ENCODE data around the gene PTTG1IP.
A peak's percentile ranks its signal among the peaks of the same experiment; 100 is the strongest.

PTTG1IP gene

DNA sequence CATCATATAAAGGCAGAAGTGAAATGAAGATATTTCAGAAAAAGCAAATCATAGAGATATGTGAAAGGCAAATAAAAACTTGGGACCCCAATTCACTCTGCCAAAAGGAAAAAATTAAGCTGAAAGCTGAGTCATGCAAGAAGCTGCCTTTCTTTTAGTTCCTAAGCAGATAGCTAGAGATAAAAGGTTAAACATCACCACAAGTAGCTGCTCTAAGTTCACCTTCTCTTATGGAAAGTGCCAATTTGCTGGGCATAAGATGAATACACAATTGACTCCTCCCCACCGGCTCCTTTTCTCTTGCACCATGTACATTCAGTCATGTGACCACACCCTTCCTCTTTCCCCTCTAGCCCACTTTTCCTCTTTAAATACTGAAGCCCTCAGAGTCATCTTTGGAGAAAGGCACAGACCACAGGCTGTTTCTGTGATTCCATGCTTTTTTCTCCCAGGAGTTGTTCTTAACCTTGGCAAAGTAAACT lies 50.3 kb downstream of the PTTG1IP start:
- DNase-seq (ENCODE audit: low read depth in 3 of 3), result no peak

DNA sequence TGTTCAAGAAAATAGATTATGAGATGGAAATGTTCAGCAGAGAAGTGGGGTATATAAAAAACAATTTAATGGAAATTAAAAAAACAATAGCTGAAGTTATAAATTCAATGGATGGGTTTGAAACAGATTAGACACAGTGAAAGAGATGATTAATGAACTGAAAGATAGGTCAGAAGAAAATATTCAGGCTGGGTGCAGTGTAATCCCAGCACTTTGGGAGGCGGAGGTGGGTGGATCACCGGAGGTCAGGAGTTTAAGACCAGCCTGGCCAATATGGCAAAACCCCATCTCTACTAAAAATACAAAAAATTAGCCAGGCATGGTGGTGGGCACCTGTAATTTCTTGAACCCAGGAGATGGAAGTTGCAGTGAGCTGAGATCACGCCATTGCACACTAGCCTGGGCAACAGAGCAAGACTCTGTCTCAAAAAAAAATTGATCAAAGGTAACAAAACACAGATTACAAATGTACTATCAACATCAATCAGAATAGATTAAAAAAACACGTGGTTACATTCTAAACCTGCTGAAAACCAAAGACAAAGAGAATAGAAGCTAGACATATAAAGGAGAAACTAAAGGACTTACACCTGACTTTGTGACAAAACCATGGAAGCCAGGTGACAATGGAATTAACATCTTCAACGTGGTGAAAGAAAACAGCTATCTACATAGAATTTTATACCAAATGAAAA lies 50.9 kb downstream of the PTTG1IP start:
- no peak for DNase-seq (ENCODE audit: low read depth in 3 of 3)

DNA sequence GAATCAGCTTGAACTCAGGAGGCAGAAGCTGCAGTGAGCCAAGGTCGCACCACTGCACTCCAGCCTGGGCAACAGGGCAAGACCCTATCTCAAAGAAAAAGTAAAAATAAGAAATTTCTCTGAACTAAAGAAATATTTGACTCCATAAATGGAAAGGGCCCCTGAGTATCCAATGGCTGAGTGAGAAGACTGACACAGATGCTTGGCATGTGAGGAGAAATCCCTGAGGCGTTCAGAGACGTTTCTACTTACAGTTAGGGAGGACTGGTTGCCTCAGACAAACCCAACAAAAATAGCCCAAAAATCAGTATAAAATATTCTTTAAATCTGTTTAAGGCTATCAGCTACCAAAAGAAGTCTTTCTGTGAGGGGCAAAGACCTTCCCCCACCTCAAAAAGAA lies 52.6 kb downstream of the PTTG1IP start:
- DNase-seq (ENCODE audit: low read depth in 3 of 3), result no peak

DNA sequence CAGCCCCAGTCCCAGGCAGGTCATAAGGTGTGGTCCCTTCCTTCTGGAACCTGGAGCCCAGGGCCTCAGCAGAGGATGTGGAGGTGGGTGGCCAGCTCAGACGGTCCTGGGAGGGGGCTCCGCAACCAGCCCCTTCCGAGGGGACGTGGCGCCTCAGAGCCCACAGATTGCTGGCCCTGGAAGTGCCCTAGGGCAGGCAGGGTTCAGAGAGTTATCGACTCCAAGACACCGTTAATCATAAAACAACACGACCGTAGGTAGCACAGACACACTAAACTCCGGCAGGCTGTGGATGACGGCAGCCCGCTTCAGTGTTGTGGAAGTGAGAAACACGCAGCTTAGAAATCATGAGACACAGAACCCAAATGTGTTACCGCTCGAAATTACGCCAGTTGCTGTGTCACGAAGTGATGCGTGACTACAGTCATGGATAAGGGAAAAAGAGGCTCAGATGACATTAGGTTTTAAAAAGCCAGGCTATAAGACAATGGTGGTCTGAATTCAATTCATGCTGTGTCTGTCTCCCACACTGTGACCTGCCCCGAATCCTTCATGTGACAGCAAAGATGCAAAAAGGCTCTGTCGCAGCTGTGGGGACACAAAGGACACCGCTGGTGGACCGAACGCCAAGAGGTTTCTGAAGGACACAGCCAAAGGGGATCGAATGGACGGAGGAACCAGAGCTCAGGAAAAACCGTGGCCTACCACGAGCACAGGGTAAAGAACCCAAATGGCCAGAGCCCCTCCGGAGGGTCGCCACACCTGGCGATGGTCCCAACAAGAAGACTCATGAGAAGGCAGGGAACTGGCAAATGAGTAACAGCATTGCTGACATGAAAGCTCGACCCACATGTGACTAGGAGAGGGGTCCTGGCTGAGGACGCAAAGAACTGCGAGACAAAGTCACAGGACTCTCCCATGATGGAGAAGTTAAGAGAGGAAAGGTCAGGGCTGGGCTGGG lies 53.9 kb downstream of the PTTG1IP start:
- DNase-seq (ENCODE audit: low read depth in 3 of 3), result no peak

DNA sequence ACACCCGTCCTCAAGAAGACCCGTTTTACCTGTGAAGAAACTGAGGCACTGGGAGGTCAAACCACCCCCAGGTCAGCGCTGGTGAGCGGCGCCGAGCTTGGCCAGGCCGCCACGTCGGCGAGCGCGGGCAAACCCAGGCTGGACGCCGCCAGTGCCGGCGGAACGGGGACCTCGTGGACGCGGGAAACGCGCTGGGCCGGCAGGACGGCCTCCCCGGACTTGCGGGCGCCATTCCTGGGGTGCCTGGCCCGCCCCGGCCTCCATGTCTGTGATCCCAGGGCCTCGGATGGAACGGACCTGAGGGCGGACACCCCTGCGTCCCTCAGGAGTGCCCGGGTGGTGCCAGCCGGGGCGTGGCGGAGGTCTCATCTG lies 54.9 kb downstream of the PTTG1IP start:
- no peak for DNase-seq (ENCODE audit: low read depth in 3 of 3)

DNA sequence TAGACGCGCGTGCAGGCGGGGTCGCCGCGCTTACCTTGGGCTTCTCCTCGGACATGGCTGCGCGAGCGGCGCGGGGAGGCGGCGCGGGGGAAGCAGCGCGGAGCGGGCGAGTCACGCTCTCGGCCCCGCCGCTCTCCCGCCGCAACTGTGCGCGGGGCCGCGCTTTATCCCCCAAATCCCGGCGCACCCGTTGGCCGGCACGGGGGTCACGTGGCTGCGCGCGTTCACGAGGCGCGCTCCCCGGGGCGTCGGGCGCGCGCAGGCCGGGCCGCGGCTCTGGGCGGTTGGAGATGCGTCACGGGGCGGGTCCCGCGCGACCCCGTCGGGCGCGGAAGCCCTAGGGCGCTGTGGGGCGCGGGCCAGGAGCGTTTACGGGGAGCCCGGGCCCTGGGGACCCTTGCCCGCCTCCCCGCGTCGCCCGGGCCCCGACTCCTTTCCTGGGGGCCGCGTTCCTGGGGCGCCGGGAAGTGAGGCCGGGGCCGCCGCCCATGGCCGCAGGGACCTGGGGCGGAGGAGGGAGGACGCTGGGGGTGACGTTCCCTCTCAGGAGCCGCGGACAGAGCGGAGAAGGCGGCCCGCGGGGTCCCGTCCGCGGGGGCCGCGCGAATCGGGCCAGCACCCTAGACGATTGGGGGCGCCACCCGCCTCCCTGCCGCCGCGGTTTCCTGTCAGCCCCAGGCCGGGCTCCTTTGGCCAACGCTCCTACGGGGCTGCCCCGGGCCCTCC lies 55.4 kb downstream of the PTTG1IP start, which contains the start of gene SUMO3:
SUMO3 (minus strand) TSS at position 149 of the 726 bp plus-strand sequence; CDS start at position 55, 94 bp downstream.
- DNase-seq (ENCODE audit: low read depth in 3 of 3), result peak; percentile 69 to 80 (median 73)

DNA sequence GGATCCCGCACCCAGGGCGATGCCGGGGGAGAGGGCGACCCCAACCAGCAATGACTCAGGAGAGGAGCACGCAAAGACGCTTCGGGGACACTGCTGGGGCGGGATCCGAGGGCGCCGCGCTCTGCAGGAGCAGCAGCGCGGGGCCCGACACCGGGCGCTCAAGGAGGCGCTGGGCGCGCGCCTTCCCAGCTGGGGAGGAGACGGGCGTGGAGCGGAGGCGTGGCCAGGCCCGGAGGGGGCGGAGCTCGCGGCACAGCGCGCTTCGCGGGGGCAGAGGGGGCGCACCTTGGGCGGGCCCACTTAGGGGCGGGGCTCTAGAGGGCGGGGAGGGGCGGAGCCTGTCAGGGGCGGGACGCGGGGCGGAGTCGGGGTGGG lies 56.0 kb downstream of the PTTG1IP start:
- DNase-seq (ENCODE audit: low read depth in 3 of 3), result peak; percentile 82 to 92 (median 91)

DNA sequence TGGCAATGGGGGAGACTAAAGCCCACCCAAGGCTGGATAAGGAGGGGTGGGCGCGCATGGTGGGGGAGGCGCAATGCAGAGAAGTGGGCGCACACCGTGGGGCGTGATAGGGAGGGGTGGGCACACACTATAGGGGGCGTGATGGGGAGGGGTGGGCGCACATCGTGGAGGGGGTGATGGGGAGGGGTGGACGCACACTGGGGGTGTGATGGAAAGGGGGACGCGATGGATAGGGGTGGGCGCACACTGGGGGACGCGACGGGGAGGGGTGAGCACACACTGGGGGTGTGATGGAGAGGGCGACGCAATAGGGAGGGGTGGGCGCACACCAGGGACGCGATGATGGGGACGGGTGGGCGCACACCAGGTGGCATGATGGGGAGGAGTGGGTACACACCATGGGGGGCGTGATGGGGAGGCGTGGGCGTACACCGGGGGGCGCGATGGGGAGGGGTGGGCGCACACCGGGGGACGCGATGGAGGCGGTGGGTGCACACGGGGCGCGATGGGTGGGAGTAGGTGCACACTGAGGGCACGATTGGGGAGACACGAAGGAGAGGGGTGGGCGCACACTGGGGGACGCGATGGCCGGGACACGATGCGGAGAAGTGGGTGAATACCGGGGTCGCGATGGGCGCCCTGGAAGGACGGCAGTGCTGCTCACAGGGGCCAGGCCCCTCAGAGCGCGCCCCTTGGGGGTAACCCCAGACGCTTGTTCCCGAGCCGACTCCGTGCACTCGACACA lies 56.6 kb downstream of the PTTG1IP start:
- DNase-seq (ENCODE audit: low read depth in 3 of 3), result no peak

DNA sequence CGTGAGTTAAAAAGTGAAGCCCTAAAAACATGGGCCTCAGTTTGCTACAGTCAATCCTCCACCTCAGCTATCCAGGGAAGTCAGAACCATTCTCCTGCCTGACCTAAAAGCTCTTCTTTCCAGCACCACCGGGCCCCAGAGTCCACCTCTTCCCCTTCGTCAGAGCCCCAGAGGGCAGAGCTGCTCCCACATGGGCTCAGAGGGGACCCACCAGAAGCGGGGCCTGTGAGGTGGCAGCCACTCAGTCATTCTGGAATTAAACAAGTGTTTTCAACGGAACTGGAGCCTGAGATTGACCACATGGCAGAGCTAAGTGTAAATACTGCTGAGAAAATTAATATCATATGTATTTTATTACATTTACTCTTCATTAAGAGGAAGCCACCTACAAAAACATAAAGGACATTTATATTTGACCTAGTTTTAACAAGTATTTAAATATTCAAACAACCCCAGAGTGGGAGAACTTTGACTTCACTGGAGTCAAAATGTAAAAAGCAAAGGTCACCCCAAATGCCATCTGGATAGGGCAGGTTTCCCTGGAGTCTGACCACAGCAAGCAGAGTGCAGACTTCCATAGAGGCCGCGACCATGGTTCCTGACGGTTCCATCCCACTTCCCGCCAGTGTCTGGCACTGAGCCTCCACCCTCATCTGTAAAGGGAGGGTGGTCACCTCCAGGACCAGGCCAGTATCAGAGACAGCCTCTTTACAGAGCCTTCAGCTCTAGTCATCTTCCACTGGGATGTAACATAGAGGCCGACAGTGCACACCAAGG lies 57.5 kb downstream of the PTTG1IP start:
- DNase-seq (ENCODE audit: low read depth in 3 of 3), result no peak

DNA sequence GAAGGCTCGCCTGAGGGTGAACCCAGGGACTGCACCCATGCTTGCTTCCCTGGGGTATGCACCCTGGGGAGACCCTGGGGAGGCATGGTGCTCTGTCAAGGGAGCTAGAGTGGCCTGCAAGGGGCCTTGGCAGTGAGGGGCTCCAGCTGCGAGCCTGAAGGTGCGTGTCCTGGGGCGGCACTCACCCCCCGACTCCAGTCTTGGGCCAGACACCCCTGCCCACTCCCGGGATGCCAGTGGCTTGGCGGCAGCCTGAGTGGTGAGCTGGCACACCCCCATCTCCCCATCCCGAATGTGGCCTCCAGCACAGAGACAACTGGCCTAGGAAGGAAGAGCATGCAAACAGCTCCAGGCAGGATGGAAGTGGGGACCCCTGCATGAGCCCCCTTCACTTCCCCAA lies 58.3 kb downstream of the PTTG1IP start:
- no peak for DNase-seq (ENCODE audit: low read depth in 3 of 3)

DNA sequence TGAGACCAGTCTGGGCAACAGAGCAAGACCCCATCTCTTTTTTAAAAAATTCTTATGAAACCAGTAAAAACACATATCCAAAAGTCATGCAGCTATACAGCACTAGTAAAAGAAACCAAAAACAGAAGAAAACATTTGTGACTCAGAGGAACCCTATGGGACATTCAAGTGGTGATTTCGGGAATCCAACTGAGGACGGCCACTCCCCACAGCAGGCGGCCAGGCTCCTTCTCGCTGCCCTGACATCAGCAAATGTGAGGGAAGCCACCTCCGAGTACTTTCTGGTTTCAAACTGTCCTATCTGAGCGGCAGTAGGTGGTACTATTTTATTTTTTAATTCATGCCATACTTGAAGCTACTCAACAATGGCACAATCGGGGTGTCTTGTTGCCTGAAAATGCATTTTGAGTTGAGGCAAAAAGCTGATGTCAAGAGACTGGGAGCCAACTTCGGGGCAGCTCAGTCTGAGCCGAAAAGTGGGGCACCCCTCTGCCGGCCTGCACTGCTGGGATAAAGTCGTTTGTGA lies 58.9 kb downstream of the PTTG1IP start:
- no peak for DNase-seq (ENCODE audit: low read depth in 3 of 3)

DNA sequence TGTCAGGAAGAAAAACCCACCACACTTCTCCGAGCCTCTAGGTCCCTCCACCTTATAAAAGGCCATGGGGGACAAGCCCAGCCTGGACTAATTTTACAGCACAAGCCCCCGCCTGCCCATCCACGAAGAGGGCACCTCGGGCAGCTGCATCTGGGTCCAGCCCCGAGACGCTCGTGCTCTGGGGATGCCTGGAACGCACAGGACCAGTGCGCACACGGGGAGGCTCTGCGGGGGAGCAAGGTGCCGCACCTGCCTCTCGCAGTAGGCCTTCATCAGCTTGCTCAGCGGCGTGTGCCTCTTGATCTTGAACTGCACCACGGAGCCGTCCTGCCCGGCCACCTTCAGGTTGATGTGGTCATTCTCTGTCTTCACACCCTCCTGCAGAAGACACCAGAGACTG lies 59.8 kb downstream of the PTTG1IP start:
- DNase-seq (ENCODE audit: low read depth in 3 of 3), result no peak

DNA sequence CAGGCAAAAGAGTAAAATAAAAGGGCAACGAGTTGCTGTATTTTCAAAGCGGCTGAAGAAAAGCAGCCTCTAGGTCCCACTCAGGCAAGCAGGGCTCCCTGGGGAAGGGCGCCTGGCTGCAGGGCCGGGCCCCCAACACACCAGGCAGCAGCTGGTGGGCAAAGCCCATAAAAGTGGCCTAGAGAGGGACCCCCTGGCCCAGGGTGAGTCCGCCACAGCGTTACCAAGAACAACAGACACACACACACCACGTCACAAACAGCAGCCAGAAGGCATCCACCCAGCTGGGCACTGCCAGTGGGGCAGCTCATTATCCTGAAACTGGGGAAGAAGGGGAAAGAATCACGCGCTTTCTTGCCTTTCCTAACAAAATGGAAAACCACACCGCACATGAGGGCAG lies 60.3 kb downstream of the PTTG1IP start:
- no peak for DNase-seq (ENCODE audit: low read depth in 3 of 3)

DNA sequence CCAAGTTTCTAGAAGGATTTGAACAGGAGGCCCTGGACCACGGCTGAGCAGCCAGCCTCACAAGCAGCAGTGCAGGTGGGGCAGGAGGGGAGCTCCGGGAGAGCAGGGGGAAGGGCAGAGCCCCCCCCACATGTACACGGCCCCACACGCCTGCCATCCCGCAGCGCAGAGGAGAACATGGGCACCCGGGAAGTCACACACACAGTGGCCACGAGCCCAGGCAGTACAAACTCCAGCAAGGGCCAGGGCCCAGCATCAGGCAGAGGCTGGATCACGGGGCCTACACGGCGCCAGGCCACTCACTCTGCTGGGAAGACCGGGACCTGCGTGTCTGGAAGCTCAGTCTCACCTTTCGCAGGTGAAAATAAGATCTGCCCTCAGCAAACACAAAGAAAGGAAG lies 60.9 kb downstream of the PTTG1IP start:
- no peak for DNase-seq (ENCODE audit: low read depth in 3 of 3)

DNA sequence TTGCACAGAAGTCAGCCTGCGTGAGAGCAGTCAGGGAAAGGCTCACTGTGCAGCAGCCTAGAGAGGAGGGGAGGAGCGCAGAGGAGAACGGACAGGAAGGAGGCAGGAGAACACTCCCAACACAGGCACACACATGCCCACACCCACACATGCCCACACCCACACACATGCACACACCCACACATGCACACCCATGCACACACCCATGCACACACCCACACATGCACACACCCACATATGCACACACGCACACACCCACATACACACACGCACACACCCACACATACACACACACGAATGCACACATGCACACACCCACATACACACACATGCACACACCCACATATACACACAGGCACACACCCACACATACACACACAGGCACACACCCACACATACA lies 62.7 kb downstream of the PTTG1IP start:
- no peak for DNase-seq (ENCODE audit: low read depth in 3 of 3)

DNA sequence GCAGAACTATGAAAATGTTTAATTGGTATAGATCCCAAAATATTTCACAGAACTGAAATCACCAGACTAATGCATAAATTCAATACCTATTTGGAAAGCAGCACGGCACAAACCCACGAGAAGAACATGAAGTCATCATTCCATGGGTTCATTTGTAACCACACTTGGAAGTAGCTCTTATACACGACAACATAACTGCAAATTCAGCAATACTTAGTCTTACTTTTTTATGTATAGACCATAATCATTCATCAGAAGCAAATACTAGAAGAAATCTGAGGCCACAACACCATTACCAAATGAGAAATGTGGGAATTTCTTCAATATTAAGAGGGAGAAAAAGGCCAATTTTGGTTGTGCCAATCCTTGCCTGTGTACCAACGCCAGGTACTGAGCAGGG lies 67.6 kb downstream of the PTTG1IP start:
- DNase-seq (ENCODE audit: low read depth in 3 of 3), result no peak

DNA sequence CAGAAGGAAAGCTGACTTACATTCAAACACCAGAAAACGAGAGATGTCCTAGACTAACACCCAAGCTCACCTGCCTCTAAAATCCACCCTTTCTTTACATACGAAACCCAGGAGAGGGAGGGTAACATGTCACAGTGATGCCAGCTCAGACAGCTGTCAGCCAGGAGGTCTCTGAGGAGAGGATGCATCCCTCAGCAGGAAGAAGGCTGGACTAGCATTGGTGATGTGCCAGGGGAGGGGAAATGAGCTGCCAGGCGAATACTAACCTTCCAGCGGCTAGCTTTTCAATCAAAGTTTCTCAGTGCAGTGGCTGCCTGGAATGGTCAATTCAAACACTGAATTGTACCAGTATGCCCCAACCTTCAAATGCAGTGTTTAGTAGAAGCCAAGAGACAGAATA lies 68.3 kb downstream of the PTTG1IP start:
- no peak for DNase-seq (ENCODE audit: low read depth in 3 of 3)

DNA sequence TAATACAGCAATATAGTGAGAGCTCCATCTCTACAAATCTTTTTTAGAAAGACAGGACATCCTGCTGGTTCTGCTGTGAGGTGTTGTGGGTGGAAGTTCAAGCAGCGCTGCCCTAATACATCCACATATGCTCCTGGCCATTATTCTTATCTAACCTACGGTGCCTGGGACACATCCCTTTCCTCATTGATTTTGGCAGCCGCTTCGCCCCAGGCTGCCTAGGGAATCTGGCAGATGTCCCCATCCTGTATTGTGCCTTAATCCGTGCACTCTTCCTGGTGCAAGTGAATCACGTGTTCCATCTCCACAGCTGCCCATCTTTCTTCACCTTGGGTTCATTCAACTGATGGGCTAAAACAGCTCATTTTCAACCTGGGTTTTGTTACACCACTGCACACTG lies 68.7 kb downstream of the PTTG1IP start:
- DNase-seq (ENCODE audit: low read depth in 3 of 3), result no peak

DNA sequence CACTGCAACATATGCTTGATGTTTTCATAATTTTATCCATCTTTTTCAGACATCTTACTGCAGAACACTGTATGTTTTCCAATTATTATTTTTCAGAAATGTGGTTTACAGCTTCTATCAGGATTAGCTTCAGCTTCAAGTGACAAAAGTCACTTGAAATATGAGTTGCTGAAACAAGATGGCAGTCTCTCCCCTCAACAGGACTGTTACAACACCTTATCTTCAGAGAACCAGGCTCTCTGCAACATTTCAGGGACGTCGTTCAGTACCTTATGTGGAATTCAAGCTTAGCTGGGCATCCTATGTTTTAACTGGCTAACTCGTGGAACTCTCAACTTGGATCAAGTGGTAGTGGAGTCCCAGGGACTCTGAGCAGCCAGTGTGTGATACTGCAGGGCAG lies 69.8 kb downstream of the PTTG1IP start:
- no peak for DNase-seq (ENCODE audit: low read depth in 3 of 3)

DNA sequence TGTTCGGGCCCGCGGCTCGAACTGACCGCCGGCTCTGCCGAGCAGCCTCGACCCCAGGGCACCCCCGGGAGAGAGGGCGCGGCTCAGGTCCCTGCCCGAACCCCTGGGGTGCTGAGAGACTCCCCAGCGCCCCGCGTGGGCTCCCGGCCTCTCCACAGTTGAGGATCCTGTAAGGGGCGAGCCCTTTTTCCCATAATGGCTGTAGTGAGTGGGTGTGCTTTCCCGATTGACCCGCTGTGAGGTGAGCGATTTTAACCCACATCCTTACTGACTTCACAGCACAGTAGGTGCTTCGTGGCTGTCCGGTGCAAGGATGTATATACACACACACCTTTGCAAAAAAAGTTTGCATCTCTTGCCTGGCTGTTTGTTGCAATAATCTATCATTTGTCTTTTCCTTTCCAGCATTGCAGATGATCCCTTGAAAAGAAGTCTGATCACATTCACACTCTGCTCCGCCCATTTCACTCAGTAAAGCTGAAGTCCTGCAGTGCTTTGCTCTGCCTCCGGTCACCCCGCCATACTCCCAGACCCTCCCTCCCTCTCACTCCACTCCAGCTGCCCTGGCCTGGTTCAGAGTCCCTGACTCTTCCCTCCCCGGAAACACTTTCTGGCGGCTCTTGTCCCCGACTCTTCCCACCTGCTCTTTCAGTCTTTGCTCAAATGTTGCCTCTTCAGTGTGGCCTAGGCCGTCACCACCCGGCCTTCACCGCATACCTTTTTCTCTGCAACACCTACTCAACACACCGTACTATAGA lies 70.9 kb downstream of the PTTG1IP start:
- DNase-seq (ENCODE audit: low read depth in 3 of 3), result no peak

Measured in stimulated activated CD4-positive, alpha-beta T cell treated with anti-CD3 and anti-CD28 coated beads, TNF-alpha, amount 100 ng/mL, for 24 hours (primary cell).